GM18517 (cell line): Measurements from ENCODE around the gene TGOLN2.

Experiments used
- ATAC-seq: cut with Tn5 transposase; IDR thresholded peaks from one replicate; pipeline ENCODE4 v1.9.1; 2021; ENCODE audit warnings: mild to moderate bottlenecking, moderate library complexity; ENCODE audit not compliant: unreplicated experiment

The TGOLN2 gene

DNA sequence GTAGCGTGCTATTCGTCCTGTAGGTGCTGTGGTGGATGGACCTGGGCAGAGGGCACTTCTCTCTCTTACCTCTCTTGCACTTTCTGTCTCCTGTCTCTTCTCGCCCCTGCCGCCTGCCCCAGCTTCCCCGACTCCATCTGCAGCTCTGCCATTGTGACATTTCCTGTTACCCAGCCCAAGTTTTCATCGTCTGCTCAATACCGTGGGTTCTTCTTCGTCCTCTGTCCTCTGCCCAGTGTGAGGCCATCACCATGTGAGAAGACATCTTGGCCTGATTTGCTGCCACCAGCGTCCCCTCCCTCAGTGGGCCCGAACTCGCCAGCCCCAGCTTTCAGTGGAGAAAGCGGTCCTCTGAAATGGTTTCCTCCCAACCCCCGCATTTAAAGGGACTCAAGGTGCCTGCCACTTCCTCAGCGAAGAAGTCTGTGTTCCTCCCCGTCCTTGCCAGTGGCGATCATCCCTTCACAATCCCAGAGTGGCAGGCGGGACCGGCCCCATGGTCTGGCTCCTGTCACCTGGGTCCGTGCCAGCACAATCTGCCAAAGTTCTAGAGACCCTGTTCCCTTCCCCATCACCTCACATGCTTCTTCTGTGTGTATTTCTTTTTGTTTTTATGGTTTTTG is 18.0 kb downstream of the TGOLN2 start:
- peak; percentile 11 for ATAC-seq

DNA sequence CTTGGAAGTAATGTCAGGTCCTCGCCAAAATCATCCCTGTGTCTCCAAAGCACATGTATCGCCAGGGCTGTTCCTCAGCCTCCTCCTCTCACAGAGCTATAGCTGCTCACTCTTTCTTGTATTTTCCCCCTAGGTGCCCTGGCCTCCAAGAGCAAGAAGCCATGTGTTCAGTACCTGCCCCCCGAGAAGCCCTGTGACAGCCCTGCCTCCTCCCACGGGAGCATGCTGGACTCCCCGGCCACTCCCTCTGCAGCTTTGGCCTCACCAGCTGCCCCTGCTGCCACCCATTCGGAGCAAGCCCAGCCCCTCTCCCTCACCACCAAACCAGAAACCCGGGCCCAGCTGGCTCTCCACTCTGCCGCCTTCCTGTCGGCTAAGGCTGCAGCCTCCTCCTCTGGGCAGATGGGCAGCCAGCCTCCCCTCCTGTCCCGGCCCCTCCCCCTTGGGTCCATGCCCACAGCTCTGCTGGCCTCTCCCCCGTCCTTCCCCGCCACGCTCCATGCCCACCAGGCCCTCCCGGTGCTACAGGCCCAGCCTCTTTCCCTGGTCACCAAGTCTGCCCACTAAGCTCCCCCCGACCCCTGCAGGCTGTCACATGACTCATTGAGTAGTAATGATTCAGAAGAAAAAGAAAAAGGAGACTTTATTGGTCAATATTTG is 18.8 kb downstream of the TGOLN2 start:
- no peak for ATAC-seq

DNA sequence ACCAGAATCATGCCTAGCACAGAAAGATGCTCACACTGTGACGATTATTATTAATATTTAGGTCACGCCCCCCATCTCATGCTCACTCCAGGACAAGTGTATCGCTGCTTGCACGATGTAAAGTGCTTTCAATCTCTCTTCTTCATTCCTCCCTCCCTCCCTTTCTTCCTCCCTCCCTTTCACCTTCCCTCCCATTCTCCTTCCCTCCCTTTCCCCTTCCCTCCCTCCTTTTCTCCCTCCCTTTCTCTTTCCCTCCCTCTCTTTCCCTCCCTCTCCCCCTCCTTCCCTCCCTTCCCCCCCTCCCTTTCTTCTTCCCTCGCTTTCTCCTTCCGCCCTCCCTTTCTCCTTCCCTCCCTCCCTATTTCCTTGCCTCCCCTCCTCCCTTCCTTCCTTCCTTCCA is 19.6 kb downstream of the TGOLN2 start:
- ATAC-seq: no peak

DNA sequence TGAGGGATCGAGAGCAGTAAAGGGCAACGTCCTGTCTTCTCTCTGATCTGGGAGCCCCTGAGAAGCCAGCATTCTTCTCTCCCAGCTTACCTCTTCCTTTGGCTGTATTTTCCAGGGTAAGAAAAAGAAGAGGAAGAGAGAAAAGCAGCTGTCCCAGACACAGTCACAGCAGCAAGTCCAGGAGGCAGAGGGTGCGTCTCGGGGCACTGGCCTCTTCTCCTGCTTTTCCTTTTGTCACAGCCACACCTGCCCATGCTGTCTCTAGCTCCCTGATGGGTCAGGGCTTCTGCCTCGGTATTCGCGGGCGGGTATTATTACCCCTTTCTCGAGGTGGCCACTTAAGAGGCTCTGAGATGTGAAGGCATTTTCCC is 20.3 kb downstream of the TGOLN2 start:
- ATAC-seq: no peak

DNA sequence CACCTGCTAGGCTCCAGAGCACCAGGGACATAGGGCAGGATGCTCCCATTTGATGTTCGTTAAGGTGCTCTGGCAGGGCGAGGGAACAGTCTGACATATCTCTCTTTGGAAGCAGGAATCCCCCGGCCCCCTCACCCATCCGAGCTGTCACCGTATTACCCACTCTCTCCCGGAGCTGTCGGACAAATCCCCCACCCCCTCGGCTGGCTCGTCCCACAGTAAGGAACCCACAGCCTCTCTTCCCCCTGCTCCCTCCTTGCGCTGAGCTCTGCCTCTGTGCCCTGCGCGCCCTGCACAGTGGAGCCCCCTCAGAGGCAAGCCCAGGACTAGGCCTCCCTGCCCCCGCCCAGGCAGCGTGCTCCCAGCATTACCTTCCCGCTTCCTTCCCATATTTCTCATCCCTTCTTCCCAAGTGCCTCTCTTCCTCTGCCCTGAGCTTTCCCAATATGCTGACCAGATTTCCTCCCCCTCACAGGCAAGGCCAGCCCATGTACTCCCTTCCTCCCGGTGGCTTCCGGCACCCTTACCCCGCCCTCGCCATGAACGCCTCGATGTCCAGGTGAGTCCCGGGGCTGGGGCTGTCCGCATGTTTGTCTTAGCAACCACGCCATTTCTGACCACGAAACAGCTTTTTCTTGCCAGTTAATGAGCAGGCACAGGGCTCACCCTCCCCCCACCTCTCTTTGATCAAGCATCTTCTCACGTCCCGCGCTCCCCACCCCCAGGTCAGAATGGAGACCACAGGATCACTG is 23.8 kb downstream of the TGOLN2 start:
- ATAC-seq: no peak

DNA sequence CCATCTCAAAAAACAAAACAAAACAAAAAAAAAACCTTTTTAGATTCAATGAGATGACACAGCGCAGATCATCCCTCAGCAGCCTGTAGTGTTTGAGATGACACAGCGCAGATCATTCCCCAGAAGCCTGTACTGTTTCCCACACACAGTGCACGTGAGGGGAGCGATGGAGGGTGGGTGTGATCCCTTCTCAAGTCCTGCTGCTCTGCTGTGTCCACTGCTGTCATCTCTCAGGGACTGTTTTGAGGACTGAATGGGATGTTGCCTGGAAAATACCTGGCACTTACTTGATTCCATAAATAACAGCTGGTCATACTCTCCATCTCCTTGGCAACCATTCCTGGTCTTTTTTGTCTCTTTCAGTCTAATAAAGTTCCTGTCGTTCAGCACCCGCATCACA is 25.7 kb downstream of the TGOLN2 start:
- no peak for ATAC-seq

DNA sequence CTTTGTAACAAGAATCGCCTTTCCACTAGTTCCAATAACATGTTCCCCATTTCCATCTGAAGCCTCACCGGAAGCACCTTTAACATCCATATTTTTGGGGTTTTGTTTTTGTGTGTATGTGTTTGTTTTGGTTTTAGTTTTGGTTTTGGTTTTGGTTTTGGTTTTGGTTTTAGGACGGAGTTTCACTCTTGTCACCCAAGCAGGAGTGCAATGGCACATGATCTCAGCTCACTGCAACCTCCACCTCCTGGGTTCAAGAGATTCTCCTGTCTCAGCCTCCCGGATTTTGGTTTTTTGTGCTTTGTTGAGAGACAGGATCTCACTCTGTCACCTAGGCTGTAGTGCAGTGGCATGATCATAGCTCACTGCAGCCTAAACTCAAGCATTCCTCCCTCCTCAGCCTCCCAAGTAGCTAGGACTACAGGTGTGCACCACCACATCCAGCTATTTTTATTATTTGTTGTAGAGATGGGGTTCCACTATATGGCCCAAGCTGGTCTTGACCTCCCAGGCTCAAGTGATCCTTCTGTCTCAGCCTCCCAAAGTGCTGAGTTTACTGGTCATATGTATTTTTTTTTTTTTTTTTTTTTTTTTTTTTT is 36.3 kb downstream of the TGOLN2 start:
- ATAC-seq: no peak

DNA sequence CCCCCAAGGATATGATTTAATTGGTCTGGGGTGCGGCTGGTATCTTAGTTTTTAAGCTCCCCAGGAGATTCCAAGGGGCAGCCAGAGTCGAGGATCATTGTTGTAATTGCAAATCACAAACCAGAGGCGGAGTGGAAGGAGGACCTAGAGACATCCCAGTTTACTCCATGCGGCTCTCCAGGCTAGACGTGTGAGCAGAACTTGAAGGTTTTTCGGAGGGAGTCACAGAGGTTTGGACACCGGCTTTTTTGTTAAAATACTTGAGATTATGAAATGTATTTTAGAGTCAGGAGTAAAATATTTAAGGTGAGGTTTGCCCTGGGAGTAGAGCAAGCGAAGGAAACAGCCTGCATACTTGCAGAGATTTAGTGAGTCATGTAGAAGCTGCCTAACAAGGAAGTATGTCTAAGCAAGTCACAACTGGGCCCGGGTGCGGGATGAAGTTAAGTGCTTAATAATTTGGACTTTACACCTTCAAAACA is 39.5 kb downstream of the TGOLN2 start:
- ATAC-seq: no peak

DNA sequence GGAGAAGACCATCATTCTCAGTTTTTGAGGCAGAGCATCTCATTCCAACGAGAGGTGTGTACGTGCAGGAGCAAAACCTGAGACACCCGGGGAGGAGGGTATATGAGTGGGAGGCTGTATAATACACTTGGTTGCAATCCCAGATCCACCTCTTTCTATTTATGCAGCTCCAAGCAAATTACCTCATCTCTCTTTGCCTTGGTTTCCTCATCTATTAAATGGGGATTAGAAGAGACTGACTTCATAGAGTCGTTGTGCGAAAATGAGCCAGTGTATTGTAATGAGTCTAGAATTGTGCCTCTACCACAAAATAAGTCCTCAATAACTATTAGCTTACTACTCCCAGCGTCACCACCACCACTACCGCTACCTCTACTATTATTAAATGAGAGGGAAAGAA is 40.1 kb downstream of the TGOLN2 start:
- no peak for ATAC-seq

DNA sequence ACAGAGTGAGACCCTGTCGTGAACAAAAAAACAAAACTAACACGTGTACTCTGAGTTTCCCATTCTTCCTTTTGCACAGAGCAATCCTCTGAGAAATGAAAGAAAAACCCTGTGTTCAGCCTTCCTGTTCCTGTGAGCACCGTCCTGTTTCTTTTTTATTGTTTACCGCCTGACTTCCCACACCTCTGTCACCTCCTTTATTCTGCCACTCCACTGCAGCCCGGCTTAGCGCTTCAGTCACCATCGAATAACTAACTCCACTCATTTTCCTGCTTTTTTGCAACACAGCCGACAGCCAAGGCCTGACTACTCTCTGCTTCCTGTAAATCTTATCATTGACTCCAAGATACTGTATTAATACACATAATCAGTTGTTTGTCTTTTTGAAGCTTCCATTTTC is 40.9 kb downstream of the TGOLN2 start:
- no peak for ATAC-seq

DNA sequence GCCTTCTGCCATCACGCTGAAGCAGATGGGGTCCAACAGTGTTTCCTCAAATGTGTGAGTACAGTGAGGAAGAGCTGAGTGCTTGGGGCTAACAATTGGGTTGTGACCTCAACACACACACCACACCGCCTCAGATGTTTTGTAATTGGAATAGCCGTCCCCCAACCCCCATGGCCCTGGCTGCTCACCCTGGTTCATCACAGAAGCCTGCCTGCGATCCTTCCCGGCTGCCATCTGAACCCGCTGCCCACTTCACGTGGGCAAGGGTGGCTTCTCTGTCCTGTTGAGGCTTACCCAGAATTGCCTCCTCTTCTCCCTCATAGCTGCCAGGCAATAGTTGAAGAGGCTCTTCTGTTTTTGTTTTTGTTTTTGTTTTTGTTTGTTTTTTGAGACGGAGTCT is 44.1 kb downstream of the TGOLN2 start:
- ATAC-seq: no peak

DNA sequence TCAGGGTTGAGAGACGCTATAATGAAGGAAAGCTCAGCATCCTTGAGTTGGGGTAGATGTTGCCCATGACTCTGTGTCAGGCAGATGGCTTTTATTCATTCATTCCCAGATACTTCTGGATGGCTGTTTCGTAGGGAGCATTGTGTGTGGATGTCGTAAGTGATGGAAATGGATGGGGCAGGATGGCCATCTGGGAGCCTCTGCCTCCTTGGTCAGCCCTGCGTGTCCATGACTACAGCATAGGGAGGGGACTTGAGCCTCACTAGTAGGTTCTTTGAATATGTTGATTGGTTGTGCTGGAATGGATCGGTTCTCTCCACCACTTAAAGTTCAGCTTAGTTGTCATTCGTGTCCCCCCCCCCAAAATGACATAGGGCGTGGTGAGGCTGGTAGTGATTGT is 44.9 kb downstream of the TGOLN2 start:
- ATAC-seq: no peak

DNA sequence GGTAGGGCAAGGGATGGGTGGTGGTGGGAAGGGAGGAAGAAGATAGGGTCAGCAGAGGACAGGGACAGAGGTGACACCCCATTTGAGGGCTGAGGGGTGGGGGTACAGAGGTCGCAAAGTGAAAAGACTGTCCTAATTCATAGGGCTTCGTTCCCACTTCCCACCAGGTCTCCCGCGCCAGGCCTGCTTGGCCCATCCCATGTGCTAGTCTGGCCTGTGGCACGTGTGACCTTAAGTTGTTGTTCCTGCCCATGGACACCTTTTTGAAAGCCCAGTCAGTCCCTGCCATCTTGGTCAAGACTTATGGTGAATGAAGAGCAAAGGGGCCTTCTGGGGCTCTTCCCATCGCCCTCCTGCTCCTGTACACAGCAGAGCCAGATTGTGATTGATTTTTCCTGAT is 46.2 kb downstream of the TGOLN2 start:
- ATAC-seq: no peak

DNA sequence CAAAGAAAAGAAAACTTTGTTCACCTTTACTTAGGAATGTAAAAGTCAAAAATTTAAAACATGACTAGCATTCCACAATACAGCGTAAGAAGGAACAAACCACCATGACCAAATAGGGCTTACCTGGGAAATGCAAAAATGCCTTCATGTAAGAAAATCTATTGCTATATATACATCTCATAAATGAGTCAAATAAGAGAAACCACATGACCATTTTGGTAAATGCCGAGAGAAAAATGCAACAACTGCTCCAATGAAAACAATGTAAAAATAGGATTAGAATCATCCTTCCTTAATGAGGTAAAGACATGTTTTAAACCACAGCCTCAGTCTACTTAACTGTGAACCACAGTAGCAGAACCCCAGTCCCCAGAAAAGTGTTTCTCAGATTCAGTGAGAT is 49.4 kb downstream of the TGOLN2 start:
- ATAC-seq: no peak

DNA sequence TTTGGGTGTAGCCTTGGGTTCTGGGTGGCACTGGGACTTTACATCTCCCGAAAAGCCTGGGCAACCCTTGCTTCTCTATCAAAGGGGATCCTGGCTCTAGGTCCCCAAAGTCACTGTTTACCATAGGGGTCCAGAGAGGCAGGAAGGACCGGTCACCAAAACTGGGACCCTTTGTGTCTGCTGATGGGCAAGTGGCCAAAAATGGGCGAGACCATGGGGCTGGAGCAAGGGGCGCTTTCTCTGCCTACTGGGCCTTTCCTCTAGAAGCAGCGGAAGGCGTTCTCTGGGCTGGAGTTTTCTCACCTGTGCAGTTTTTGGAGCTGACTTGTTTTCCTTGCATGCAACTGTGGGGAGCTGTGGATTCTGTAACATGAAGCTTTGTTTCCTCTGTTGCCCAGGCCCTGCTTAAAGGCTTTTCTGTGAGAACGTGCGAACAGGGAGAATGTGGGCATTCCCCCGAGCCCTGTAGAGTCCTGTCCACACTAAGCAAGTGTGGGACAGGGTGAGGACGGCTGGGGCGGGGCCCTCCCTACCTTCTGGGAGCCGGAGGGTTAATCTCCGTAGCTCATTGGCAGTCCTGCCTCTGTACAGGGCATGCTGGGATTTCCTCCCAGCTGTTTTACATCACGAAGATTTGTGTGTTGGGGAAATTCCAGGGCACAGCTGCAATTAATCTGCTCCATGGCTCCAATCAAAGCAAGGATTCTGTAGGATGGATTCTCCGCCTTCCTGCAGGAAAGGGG is 50.2 kb downstream of the TGOLN2 start:
- no peak for ATAC-seq

DNA sequence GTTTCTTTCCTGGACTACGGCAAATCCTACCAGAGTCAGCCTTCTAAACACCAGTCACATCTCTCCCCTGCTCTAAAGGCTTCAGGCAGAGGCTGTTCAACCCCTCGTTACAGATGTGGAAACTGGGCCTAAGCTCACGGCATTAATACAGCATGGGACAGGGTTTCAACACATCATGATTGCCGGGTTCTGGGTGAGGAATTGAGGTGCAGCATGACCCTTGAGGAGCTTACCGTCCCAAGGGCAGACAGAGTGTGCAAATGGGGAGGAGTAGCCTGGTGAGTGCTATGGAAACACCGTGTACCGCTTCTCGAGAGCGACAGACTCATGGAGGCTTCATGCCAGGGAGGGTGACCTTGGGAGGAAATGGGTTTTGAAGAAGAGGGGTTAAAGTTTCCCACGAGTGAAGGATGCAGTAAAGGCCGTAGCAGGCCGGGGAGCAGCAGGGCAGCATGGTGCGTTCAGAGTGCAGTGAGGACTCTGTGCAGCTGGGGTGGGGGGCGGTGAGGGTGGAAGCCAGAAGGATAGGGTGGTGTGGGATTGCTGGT is 51.1 kb downstream of the TGOLN2 start:
- ATAC-seq: no peak

DNA sequence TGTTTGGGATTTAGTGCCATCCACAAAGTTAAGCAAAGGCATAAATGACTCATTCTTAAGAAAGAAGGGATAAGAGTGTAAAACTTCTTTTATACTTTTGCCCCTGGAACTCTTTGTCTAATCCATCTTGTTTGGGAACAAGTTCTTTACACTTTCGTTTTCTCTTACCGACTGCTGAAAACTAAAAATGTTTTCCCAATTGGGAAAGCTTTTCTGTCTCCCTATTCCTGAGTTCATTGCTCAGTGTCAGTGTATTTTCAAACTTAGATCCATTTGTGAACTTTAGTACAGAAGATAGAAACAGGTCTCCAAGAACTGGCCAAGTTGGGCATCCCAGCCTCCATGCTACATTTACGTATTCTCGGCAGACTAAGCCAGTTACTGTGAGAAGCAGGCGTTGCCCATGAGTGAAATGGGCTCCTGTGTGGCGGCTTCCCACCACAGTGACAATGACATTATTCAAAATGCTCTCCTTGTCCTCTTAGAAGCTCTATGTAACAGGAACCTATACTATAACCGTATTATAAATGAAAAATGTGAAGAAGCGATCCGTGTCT is 51.7 kb downstream of the TGOLN2 start:
- ATAC-seq: no peak

DNA sequence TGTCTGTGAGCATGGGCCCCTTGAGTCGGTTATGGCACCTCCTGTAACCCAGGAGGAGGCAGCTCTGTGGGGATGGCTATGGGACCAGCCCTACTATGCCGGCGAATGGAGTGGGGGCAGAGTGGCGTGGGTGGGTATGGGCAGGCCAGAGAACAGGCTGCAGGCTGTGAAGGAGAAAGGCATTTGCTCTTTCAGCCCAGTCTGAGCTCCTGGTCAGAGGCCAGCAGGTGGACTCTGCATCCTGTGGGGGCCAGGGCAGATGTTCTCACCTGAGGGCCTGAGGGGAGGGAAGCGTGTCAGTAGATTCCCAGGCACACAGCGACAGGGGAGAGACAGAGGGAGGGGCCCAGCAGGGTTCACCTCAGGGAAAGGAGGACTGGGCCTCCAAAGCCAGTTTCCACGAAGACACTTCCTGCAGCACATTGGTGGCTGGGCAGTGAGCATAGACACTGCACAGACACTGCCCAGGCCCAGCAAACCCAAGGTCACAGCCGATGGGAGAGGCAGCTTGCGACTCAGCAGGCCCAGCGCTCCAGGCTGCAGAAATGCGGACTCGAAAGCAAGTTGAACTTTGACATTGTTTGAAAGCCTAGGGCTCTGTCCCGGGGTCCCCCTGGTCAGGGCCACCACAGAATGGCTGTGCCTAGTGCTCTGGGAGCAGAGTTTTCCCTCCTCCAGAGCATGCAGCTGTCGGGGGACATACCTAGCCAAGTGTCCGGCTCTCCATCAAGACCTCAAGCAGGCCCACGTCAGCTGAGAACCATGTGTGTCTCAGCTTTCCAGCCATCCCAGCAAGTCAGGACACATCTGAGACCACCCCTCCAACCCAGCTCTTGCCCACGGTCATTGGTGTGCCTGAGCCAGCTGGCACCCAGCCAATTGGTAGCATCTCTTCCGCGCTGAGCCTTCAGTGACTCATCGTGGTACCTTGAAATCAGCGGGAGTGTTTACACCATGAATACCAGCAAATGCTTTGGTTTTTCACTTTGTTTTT is 53.8 kb downstream of the TGOLN2 start:
- no peak for ATAC-seq

DNA sequence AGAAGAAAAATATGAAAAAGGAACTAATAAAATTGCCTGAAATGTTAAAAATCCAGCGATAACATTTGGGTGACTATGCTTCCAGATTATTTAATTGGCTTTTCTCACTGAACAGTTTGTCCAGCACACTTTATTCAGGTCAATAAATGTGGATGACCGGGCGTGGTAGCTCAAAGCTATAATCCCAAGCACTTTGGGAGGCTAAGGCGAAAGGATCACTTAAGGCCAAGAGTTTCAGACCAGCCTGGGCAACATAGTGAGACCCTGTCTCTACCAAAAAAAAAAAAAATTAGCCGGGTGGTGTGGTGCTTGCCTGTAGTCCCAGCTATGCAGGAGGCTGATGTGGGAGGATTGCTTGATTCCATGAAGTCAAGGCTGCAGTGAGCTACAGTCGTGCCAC is 55.4 kb downstream of the TGOLN2 start:
- no peak for ATAC-seq
